Endothelial cell (in vitro differentiated cells): ENCODE results near the gene TMEM61. TPM values are rescaled to one million over a fixed set of nuclear protein-coding genes. Genes with fewer than 3 reads are reported as not detected.
"Not testable (repeated sequence)": the region's sequence is repeated elsewhere in the genome, so short reads cannot be mapped to it uniquely, and the experiment has no call there.

Experiments
- DNase-seq: peaks from one replicate; pipeline ENCODE4 v3.0.0; 2021; ENCODE audit warnings: low spot score
- H3K27ac Mint-ChIP-seq: one replicate; pipeline ENCODE4 v1.8.0; 2021; ENCODE audit warnings: mixed read lengths, inconsistent platforms; ENCODE audit not compliant: unreplicated experiment
- H3K27me3 Mint-ChIP-seq: one replicate; pipeline ENCODE4 v1.8.0; 2021; ENCODE audit warnings: mild to moderate bottlenecking, moderate library complexity, mixed read lengths, inconsistent platforms; ENCODE audit not compliant: unreplicated experiment
- H3K36me3 Mint-ChIP-seq: one replicate; pipeline ENCODE4 v1.8.0; 2021; ENCODE audit warnings: mild to moderate bottlenecking, low read depth, mixed read lengths, inconsistent platforms; ENCODE audit not compliant: unreplicated experiment
- H3K4me1 Mint-ChIP-seq: one replicate; pipeline ENCODE4 v1.8.0; 2021; ENCODE audit warnings: mild to moderate bottlenecking, mixed read lengths, inconsistent platforms; ENCODE audit not compliant: unreplicated experiment
- H3K4me3 Mint-ChIP-seq: one replicate; pipeline ENCODE4 v1.8.0; 2021; ENCODE audit warnings: mild to moderate bottlenecking, mixed read lengths, inconsistent platforms; ENCODE audit not compliant: unreplicated experiment
- H3K9me3 Mint-ChIP-seq: one replicate; pipeline ENCODE4 v1.8.0; 2021; ENCODE audit warnings: mixed read lengths, inconsistent platforms; ENCODE audit not compliant: unreplicated experiment
- CTCF ChIP-seq: fragments of 200-600 bp; sonication (generic); IDR thresholded peaks from one replicate; pipeline ENCODE4 v1.5.0; 2021; ENCODE audit warnings: antibody characterized with exemption; ENCODE audit not compliant: unreplicated experiment
- total RNA-seq: library from RNA; stranded (reverse); fragmentation: NEBNext Ultra II Directional; extraction: Animal tissue kit (Norgen Biotek cat#: 25700); gene quantifications from one replicate; pipeline ENCODE4 v1.2.1, GENCODE V29; 2021; ENCODE audit not compliant: unreplicated experiment

Gene TMEM61
- total RNA-seq, 1 donor from 2014 or later = not detected

- no peak for TF ChIP-seq CTCF
- no peaks in the 10 kb centered on the region for H3K9me3 Mint-ChIP-seq
- DNase-seq = no peak
- H3K27ac Mint-ChIP-seq = no peak overlapping the region
- H3K36me3 Mint-ChIP-seq = no peaks in the 10 kb centered on the region
- H3K4me1 Mint-ChIP-seq = no peaks in the 10 kb centered on the region
- H3K27me3 Mint-ChIP-seq = peaks cover 4% of the 10 kb centered on the region
- no peak overlapping the region for H3K4me3 Mint-ChIP-seq
Observed at GRCh38 chr1:55015731-55016620, 35.5 kb downstream of the TMEM61 start.

- H3K9me3 Mint-ChIP-seq = no peaks in the 10 kb centered on the region
- H3K4me3 Mint-ChIP-seq = no peak overlapping the region
- H3K27me3 Mint-ChIP-seq = peaks cover 5% of the 10 kb centered on the region
- H3K36me3 Mint-ChIP-seq = no peaks in the 10 kb centered on the region
- TF ChIP-seq CTCF = no peak
- no peak for DNase-seq
- H3K27ac Mint-ChIP-seq = no peak overlapping the region
- peaks cover 4% of the 10 kb centered on the region for H3K4me1 Mint-ChIP-seq
Observed at GRCh38 chr1:55018395-55018794, 38.0 kb downstream of the TMEM61 start.

GRCh38 chr1:55021942-55022546, 41.6 kb downstream of the TMEM61 start:
- peak; percentile 93 for DNase-seq
- H3K4me1 Mint-ChIP-seq = peaks cover 4% of the 10 kb centered on the region
- H3K9me3 Mint-ChIP-seq = no peaks in the 10 kb centered on the region
- H3K36me3 Mint-ChIP-seq = no peaks in the 10 kb centered on the region
- peaks cover 3% of the 10 kb centered on the region for H3K27me3 Mint-ChIP-seq
- H3K27ac Mint-ChIP-seq = no peak overlapping the region
- TF ChIP-seq CTCF = peak; percentile 90
- no peak overlapping the region for H3K4me3 Mint-ChIP-seq

- H3K27me3 Mint-ChIP-seq, DNase-seq, H3K36me3 Mint-ChIP-seq, H3K4me3 Mint-ChIP-seq, H3K27ac Mint-ChIP-seq, H3K4me1 Mint-ChIP-seq, H3K9me3 Mint-ChIP-seq: not testable (repeated sequence)
Observed at GRCh38 chr1:55024163-55024562, 43.7 kb downstream of the TMEM61 start.

- not testable (repeated sequence) for H3K4me1 Mint-ChIP-seq, H3K27ac Mint-ChIP-seq, H3K4me3 Mint-ChIP-seq
Observed at GRCh38 chr1:55026682-55027081, 46.3 kb downstream of the TMEM61 start.

GRCh38 chr1:55031098-55031497, 50.7 kb downstream of the TMEM61 start:
- H3K36me3 Mint-ChIP-seq, H3K27me3 Mint-ChIP-seq, DNase-seq, H3K4me1 Mint-ChIP-seq, H3K27ac Mint-ChIP-seq, H3K9me3 Mint-ChIP-seq, H3K4me3 Mint-ChIP-seq: not testable (repeated sequence)

More at GRCh38 chr1:55026682-55027081, 46.3 kb downstream of the TMEM61 start:
- H3K36me3 Mint-ChIP-seq, H3K9me3 Mint-ChIP-seq, H3K27me3 Mint-ChIP-seq, DNase-seq: not testable (repeated sequence)
